KOPT-K1 (cell line): ENCODE results near the gene PCDHGC3.

Source experiments
- H3K27ac ChIP-seq: fragments of 200-600 bp; sonication (generic); 2 replicates; pipeline ENCODE4 v1.5.1; 2016; ENCODE audit warnings: antibody characterized with exemption, mild to moderate bottlenecking, low read depth, low read length; ENCODE audit not compliant: poor library complexity, severe bottlenecking
- H3K36me3 ChIP-seq: fragments of 200-600 bp; sonication (generic); 2 replicates; pipeline ENCODE4 v1.5.1; 2017; ENCODE audit warnings: antibody characterized with exemption, mild to moderate bottlenecking, low read length, moderate library complexity; ENCODE audit not compliant: insufficient read depth
- H3K9me3 ChIP-seq: fragments of 200-600 bp; sonication (generic); 2 replicates; pipeline ENCODE4 v1.5.1; 2017; ENCODE audit warnings: antibody characterized with exemption, low read length, mild to moderate bottlenecking; ENCODE audit not compliant: insufficient read depth, poor library complexity, severe bottlenecking

PCDHGC3 gene

DNA sequence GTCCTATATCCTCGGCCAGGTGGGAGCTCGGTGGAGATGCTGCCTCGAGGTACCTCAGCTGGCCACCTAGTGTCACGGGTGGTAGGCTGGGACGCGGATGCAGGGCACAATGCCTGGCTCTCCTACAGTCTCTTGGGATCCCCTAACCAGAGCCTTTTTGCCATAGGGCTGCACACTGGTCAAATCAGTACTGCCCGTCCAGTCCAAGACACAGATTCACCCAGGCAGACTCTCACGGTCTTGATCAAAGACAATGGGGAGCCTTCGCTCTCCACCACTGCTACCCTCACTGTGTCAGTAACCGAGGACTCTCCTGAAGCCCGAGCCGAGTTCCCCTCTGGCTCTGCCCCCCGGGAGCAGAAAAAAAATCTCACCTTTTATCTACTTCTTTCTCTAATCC, 2.0 kb downstream of the PCDHGC3 start:
- H3K27ac ChIP-seq, result no peak overlapping the region
- H3K36me3 ChIP-seq, result no peaks in the 10 kb centered on the region
- H3K9me3 ChIP-seq, result peaks cover 17% of the 10 kb centered on the region

DNA sequence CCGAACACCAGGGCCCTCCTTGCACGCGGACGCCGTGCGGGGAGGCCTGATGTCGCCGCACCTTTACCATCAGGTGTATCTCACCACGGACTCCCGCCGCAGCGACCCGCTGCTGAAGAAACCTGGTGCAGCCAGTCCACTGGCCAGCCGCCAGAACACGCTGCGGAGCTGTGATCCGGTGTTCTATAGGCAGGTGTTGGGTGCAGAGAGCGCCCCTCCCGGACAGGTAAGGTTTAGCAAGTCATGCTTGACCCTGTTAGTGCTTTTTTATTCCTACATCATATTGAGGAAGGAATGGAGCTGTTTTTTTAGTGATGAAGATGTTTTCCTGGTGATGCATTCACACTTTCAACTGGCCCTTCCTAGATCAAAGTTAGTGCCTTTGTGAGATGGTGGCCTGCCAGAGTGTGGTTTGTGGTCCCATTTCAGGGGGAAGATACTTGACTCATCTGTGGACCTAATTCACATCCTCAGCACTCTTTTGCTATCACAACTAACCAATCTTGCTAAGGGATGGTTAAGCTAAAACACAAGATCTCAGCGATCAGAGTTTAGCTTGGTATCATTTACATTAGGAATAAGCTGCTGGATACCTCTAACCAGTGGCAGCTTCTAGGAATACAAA, 2.7 kb downstream of the PCDHGC3 start:
- H3K9me3 ChIP-seq, result peaks cover 17% of the 10 kb centered on the region
- H3K27ac ChIP-seq, result no peak overlapping the region
- H3K36me3 ChIP-seq, result no peaks in the 10 kb centered on the region

DNA sequence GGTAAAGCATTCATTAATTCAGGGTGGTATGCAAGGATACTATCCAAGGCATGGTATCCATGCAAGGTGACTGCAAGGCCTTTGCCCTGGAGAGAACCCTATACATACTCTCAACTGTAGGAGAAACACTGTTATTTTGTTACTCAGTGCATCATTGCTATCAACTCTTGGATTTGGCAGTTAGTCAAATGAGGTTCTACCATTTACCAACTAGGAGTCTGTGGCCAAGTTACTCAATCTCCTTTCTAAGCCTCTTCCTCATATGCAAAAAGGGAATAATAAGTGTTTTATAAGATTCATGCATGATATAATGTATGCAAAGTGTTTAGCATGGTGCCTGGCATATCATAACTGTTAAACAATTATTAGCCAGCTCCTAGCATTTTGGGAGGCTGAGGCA, 4.0 kb downstream of the PCDHGC3 start:
- H3K36me3 ChIP-seq, result no peaks in the 10 kb centered on the region
- H3K9me3 ChIP-seq, result peaks cover 17% of the 10 kb centered on the region
- H3K27ac ChIP-seq, result no peak overlapping the region

DNA sequence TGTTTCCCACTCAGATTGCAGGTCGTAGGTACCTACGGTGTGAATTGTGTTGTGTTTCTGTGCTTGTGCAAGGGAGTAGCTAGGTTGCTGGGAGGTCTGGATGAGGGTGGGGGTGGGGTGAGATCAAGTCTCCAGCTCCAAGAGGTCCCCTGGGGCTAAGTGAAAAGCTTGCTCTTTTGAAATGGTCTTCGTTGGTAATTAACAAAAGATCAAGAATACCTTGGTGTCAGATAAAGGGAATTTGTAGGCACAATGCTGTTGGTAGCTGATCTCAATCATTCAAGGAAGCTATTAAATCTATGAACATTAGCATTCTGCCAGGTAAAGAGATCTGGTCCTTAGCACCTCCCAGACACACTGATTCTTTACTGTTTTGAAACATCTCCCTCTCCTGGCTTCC, 8.1 kb downstream of the PCDHGC3 start:
- Histone ChIP-seq H3K36me3 (no peaks in the 10 kb centered on the region), H3K27ac (no peak overlapping the region), H3K9me3 (peaks cover 8% of the 10 kb centered on the region)

DNA sequence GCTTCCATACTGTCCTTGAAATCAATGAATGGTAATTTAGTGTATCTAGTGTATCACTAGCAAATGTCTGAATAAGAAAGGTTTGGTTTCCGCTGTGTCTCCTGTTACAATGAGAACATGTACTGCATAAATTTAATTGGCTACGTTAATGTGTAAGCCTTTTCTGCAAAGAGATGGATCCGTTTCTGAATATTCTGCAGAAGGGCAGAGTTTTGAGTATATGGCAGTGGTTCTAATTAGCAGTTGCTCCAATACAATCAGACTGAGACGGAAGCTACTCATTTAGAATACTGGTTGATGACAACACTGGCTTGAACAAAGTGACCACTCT, 8.5 kb downstream of the PCDHGC3 start:
- Histone ChIP-seq H3K9me3 (peaks cover 8% of the 10 kb centered on the region), H3K36me3 (no peaks in the 10 kb centered on the region), H3K27ac (no peak overlapping the region)

DNA sequence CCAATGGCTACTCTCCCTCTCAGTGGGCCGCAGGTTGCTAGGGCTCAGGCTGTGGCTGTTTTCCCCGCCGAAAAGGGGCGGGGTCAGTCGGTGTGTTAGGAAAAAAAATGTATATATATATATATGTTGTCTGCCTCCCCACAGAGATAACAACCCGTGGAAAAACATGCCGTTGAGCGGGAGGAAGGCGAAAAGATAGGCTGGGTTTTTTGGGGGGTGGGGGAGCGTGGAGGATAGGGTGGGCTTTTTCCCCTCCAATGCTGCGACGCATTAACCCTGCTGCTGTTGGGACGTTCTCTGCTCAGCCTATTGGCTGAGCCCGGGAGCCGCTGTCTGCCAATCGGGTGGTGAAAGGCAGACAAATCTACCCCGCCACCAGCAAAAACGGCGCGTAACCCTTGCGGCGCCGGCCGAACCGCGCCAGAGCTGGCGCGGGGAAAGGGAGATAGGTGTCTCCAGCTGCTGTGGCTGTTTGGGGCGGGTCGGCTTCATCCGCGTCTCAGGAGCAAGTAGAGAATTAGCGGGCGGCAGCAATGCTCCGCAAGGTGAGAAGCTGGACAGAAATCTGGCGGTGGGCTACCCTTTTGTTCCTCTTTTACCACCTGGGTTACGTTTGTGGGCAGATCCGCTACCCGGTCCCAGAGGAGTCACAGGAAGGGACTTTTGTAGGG, 9.0 kb downstream of the PCDHGC3 start, which contains the start of gene PCDHGC4:
PCDHGC4 (plus strand) TSS at position 390 of the 671 bp plus-strand sequence; CDS start at position 534, 144 bp downstream.
- H3K27ac ChIP-seq, result no peak within 1 kb of the TSS

DNA sequence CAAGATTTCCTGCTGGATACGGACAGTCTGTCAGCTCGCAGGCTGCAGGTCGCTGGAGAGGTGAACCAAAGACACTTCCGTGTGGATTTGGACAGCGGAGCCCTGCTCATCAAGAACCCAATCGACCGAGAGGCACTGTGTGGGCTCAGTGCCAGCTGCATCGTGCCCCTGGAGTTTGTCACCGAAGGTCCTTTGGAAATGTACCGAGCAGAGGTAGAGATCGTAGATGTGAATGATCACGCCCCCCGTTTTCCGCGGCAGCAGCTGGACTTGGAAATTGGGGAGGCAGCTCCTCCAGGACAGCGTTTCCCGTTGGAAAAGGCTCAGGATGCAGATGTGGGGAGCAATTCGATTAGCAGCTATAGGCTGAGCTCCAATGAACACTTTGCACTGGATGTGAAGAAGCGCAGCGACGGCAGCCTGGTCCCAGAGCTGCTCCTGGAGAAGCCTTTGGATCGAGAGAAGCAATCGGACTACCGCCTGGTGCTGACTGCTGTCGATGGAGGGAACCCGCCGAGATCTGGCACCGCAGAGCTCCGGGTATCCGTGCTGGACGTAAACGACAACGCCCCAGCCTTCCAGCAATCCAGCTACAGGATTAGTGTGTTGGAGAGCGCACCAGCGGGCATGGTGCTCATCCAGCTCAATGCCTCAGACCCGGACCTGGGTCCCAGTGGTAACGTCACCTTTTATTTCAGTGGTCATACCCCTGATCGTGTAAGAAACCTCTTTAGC, 9.7 kb downstream of the PCDHGC3 start:
- Histone ChIP-seq H3K36me3 (no peaks in the 10 kb centered on the region), H3K9me3 (peaks cover 8% of the 10 kb centered on the region), H3K27ac (no peak overlapping the region)

More for the DNA sequence above, 9.0 kb downstream of the PCDHGC3 start, which contains the start of gene PCDHGC4:
- H3K36me3 ChIP-seq, result no peaks in the 10 kb centered on the region
- peaks cover 8% of the 10 kb centered on the region for H3K9me3 ChIP-seq

DNA sequence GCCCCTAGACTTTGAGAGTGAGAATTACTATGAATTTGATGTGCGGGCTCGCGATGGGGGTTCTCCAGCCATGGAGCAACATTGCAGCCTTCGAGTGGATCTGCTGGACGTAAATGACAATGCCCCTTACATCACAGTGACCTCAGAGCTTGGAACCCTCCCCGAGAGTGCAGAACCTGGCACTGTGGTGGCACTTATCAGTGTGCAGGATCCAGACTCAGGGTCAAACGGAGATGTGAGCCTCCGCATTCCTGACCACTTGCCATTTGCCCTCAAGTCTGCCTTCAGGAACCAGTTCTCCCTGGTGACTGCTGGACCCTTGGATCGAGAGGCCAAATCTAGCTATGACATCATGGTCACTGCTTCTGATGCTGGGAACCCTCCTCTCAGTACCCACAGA, 10.3 kb downstream of the PCDHGC3 start:
- Histone ChIP-seq H3K27ac (no peak overlapping the region), H3K9me3 (peaks cover 8% of the 10 kb centered on the region), H3K36me3 (no peaks in the 10 kb centered on the region)

DNA sequence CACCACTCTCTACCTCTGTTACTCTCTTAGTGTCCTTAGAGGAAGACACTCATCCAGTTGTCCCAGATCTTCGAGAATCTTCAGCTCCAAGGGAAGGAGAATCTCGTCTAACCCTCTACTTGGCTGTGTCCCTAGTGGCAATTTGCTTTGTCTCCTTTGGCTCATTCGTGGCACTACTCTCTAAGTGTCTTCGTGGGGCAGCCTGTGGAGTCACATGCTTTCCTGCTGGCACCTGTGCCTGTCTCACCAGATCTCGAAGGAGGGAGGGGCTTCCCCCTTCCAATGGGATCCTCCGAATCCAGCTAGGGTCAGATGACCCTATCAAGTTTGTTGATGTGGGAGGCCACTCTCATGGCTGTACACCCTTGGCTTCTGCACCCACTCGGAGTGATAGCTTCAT, 11.4 kb downstream of the PCDHGC3 start:
- Histone ChIP-seq H3K9me3 (peaks cover 8% of the 10 kb centered on the region), H3K27ac (no peak overlapping the region), H3K36me3 (no peaks in the 10 kb centered on the region)

DNA sequence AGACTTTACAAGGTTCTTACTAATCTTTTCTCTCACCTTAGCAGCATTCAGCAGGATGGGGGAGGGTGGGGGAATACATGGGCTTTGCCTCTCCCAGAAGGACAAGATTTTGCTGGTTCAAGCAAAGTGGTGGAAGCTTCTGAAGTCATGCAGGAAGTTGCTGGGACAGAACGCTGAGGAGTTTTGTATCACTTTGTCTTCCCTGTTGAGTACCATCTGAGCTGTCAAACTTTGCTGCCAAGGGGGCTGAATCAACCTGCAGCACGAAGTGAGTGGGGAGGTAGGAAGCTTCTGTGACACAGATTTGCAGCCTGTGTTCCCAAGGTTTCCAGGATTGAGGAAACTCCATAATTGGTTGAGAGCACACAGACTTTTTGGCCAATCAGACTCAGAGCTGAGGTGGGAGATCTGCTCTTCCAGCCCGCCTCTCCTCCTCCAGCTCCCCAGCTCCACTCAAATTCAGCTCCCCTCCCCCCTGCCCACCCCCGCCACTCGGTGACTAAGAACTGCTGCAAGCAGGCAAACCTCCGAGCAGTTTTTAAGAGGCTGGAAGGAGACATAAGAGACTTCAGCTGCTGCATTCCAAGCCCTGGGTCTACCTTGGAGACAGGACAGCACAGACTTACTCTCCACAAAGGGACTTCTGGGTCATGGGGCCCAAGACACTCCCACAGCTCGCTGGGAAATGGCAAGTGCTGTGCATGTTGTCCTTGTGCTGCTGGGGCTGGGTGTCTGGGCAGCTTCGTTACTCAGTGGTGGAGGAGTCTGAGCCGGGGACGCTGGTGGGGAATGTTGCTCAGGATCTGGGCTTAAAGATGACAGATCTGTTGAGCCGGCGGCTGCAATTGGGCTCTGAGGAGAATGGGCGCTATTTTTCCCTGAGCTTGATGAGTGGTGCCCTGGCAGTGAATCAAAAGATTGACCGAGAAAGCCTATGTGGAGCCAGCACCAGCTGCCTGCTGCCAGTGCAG, 13.1 kb downstream of the PCDHGC3 start, which contains the start of gene PCDHGC5:
PCDHGC5 (plus strand) TSS at position 491 of the 971 bp plus-strand sequence; CDS start at position 651, 160 bp downstream.
- no peak within 1 kb of the TSS for H3K27ac ChIP-seq
- H3K36me3 ChIP-seq, result no peaks in the 10 kb centered on the region
- peaks cover 8% of the 10 kb centered on the region for H3K9me3 ChIP-seq

DNA sequence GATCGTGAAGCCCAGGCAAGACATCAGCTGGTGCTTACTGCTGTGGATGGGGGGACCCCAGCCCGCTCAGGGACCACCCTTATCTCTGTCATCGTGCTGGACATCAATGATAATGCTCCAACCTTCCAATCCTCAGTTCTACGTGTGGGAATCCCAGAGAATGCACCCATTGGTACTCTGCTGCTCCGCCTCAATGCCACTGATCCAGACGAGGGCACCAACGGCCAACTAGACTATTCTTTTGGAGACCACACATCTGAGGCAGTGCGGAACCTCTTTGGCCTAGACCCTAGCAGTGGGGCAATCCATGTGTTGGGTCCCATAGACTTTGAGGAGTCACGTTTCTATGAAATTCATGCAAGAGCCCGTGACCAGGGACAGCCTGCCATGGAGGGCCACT, 14.1 kb downstream of the PCDHGC3 start:
- H3K27ac ChIP-seq, result no peak overlapping the region
- peaks cover 8% of the 10 kb centered on the region for H3K9me3 ChIP-seq
- H3K36me3 ChIP-seq, result no peaks in the 10 kb centered on the region

DNA sequence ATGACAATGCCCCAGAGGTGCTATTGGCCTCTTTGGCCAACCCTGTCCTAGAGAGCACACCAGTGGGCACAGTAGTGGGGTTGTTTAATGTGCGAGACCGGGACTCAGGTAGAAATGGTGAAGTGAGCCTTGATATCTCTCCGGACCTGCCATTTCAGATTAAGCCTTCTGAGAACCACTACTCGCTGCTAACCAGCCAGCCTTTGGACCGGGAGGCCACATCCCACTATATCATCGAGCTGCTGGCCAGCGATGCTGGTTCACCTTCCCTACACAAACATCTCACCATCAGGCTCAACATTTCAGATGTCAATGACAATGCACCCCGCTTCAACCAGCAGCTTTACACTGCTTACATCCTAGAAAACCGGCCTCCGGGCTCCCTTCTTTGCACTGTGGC, 14.5 kb downstream of the PCDHGC3 start:
- H3K36me3 ChIP-seq, result no peaks in the 10 kb centered on the region
- H3K9me3 ChIP-seq, result peaks cover 5% of the 10 kb centered on the region
- no peak overlapping the region for H3K27ac ChIP-seq

DNA sequence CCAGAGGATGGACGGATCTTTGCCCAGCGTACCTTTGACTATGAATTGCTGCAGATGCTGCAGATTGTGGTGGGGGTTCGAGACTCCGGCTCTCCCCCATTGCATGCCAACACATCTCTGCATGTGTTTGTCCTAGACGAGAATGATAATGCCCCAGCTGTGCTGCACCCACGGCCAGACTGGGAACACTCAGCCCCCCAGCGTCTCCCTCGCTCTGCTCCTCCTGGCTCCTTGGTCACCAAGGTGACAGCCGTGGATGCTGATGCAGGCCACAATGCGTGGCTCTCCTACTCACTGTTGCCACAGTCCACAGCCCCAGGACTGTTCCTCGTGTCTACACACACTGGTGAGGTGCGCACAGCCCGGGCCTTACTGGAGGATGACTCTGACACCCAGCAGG, 15.0 kb downstream of the PCDHGC3 start:
- Histone ChIP-seq H3K27ac (no peak overlapping the region), H3K36me3 (no peaks in the 10 kb centered on the region), H3K9me3 (peaks cover under 1% of the 10 kb centered on the region)

DNA sequence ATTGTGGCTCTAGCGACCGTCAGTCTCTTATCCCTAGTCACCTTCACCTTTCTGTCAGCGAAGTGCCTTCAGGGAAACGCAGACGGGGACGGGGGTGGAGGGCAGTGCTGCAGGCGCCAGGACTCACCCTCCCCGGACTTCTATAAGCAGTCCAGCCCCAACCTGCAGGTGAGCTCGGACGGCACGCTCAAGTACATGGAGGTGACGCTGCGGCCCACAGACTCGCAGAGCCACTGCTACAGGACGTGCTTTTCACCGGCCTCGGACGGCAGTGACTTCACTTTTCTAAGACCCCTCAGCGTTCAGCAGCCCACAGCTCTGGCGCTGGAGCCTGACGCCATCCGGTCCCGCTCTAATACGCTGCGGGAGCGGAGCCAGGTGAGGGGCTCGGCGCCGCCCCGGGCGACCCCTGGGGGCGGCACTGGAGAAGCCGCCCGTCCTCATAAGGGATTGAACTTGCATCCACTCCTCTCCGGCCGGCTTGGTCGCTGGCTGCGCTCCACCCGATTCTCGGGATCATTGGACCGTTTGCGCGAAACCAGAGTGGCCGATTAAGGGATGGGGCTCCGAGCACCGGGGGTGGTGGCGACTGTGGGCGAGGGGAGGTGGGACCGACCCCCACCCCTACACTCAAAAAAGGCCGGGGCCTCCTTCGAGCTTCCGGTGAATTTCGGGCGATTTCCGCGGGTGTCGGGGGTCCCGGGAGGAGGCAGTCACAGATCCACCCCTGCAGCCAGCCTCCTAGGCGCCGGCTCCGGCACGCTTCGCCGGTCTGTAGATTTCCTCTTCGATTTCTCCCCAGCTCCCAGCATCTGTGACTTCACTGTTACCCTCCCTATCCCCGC, 15.8 kb downstream of the PCDHGC3 start:
- H3K36me3 ChIP-seq, result no peaks in the 10 kb centered on the region
- no peaks in the 10 kb centered on the region for H3K9me3 ChIP-seq
- H3K27ac ChIP-seq, result no peak overlapping the region
